DMS153 treated with DMSO at 0.1 percent for 48 hours (cell line): ENCODE measurements around the gene TENT5A.

Experiments
- DNase-seq: peaks from one replicate; lab custom pipeline; 2025; ENCODE audit not compliant: unreplicated experiment; lab: John Stamatoyannopoulos, UW

Gene TENT5A

GRCh38 chr6:81718126-81718525 lies 34.4 kb downstream of the TENT5A start:
- DNase-seq, result no peak

GRCh38 chr6:81714684-81715083 lies 37.8 kb downstream of the TENT5A start:
- DNase-seq, result no peak

- DNase-seq, result no peak
Observed at GRCh38 chr6:81713205-81713604, 39.3 kb downstream of the TENT5A start.

GRCh38 chr6:81708113-81708699 lies 44.3 kb downstream of the TENT5A start:
- DNase-seq, result no peak

GRCh38 chr6:81704700-81705099 lies 47.8 kb downstream of the TENT5A start:
- no peak for DNase-seq

GRCh38 chr6:81700414-81700813 lies 52.1 kb downstream of the TENT5A start:
- no peak for DNase-seq

GRCh38 chr6:81697559-81697958 lies 54.9 kb downstream of the TENT5A start:
- DNase-seq, result no peak

- DNase-seq, result peak; percentile 55
Observed at GRCh38 chr6:81696524-81696923, 56.0 kb downstream of the TENT5A start.
